ENCODE results near the gene OSBPL2.

Gene OSBPL2

GRCh38 chr20:62296724-62297448 lies 58.6 kb downstream of the OSBPL2 start:
- no peak for DNase-seq

GRCh38 chr20:62297449-62298227 lies 59.3 kb downstream of the OSBPL2 start:
- no peak for DNase-seq

- no peak for DNase-seq
Measured at GRCh38 chr20:62298577-62299249, 60.4 kb downstream of the OSBPL2 start.

GRCh38 chr20:62299666-62300236 lies 61.4 kb downstream of the OSBPL2 start:
- no peak for DNase-seq

GRCh38 chr20:62300319-62300718 lies 62.0 kb downstream of the OSBPL2 start:
- no peak for DNase-seq

GRCh38 chr20:62301111-62301668 lies 62.9 kb downstream of the OSBPL2 start:
- DNase-seq, result peak in 2 of 58 donors; percentile 6 to 13

GRCh38 chr20:62301773-62302340 lies 63.5 kb downstream of the OSBPL2 start:
- DNase-seq, result peak in 57 of 58 donors; percentile 9 to 92 (median 75)

- peak; percentile 50 to 98 (median 93) for DNase-seq
Measured at GRCh38 chr20:62302341-62303061, 64.2 kb downstream of the OSBPL2 start, which contains the start of gene ADRM1. ADRM1 (plus strand) TSS chr20:62302997; CDS start chr20:62303569, 572 bp downstream.

- DNase-seq, result no peak
Measured at GRCh38 chr20:62303062-62303339, 64.7 kb downstream of the OSBPL2 start.

GRCh38 chr20:62303340-62304226 lies 65.3 kb downstream of the OSBPL2 start:
- peak in 1 of 58 donors; percentile 28 for DNase-seq

- DNase-seq, result no peak
Measured at GRCh38 chr20:62304331-62305148, 66.2 kb downstream of the OSBPL2 start.

- no peak for DNase-seq
Measured at GRCh38 chr20:62305149-62305764, 66.9 kb downstream of the OSBPL2 start.

- no peak for DNase-seq
Measured at GRCh38 chr20:62305765-62306413, 67.6 kb downstream of the OSBPL2 start.

- DNase-seq, result no peak
Measured at GRCh38 chr20:62306414-62307187, 68.3 kb downstream of the OSBPL2 start.

- no peak for DNase-seq
Measured at GRCh38 chr20:62307226-62308101, 69.1 kb downstream of the OSBPL2 start.

Measured in anterior cingulate cortex (tissue), 58 donors.